ENCODE data around the gene NTRK1. TPM values are rescaled to one million over a fixed set of nuclear protein-coding genes. Genes with fewer than 3 reads are reported as not detected.
A peak's percentile ranks its signal among the peaks of the same experiment; 100 is the strongest.

Gene NTRK1
- total and polyA plus RNA-seq, 3 donors from 2014 or later: 4.7 to 38.8 (median 14.6) TPM

DNA sequence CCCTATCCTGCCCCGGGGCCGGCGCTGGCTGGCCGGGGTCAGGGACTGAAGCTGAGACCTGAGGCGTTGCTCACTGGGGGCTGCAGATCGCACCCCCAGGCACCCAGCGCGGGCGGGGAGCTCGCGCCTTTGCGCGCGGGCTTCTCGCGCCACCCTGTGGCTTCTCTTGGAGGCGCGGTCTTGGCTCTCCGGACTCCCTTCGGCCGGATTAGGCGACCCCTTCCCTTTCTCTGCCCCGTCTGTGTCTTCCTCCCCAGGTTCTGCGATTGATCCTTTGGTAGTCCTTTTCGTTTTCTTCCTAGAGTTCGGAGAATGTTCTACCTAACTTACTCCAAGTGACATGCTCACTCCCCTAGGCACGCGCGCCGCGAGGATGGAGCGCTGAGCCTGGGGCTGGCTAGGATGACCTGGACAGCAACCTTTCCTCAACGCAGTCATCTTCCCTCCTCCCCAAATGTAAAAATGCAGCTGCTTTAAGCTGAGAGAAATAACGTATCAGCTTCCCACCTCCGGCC, 495 bp upstream of the NTRK1 start:
- TF ChIP-seq, protein P1, sequence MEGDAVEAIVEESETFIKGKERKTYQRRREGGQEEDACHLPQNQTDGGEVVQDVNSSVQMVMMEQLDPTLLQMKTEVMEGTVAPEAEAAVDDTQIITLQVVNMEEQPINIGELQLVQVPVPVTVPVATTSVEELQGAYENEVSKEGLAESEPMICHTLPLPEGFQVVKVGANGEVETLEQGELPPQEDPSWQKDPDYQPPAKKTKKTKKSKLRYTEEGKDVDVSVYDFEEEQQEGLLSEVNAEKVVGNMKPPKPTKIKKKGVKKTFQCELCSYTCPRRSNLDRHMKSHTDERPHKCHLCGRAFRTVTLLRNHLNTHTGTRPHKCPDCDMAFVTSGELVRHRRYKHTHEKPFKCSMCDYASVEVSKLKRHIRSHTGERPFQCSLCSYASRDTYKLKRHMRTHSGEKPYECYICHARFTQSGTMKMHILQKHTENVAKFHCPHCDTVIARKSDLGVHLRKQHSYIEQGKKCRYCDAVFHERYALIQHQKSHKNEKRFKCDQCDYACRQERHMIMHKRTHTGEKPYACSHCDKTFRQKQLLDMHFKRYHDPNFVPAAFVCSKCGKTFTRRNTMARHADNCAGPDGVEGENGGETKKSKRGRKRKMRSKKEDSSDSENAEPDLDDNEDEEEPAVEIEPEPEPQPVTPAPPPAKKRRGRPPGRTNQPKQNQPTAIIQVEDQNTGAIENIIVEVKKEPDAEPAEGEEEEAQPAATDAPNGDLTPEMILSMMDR (IDR thresholded peaks at IDR 0.05): peak; percentile 63 to 83 (median 69)
- no peak for TF ChIP-seq POLR2A (IDR thresholded peaks at IDR 0.05)
- H3K27ac ChIP-seq: no peak overlapping the region
- WGBS, 2 donors: 1% methylated on average over 27 to 35 of the region's 35 CpGs

DNA sequence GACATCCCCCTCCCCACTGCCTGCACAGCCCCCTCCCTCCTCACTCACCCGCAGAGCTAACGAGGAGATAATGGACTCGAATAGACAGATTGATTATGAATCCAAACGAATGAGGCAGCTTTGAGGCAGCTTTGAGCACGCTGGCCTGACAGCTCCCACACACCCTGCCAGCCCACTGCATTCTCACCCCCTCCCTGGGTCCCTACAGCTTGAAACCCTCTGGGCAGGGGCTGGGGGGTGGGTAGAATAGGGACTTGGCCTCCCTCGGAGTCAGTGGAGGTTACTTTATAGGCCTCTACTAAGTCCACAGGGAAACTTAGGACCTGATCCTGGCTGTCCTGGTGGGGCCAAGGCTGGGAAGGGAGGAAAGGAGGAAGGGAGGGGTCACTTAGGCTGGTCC, 1.9 kb downstream of the NTRK1 start:
- Histone ChIP-seq H3K4me3 (no peak overlapping the region), H3K9me3 (no peaks in the 10 kb centered on the region), H3K27me3 (no peaks in the 10 kb centered on the region), H3K36me3 (ENCODE audit: low read depth, missing control alignments) (no peaks in the 10 kb centered on the region), H3K27ac (no peak overlapping the region), H3K4me1 (peaks cover 35% of the 10 kb centered on the region)
- WGBS, 2 donors: 61 to 72% methylated on average over 6 of the region's 6 CpGs
- no peak for DNase-seq
- TF ChIP-seq, protein P1 (IDR thresholded peaks at IDR 0.05): no peak
- TF ChIP-seq POLR2A (IDR thresholded peaks at IDR 0.05): no peak
- intact Hi-C loops (cut with DNase I; ENCODE audit: low total_unique reads): no loop called here

More for the DNA sequence above, 495 bp upstream of the NTRK1 start:
- intact Hi-C loops (cut with DNase I; ENCODE audit: low total_unique reads): no loop called here
- H3K27me3 ChIP-seq: no peaks in the 10 kb centered on the region
- H3K4me3 ChIP-seq: peak overlapping the region; percentile 24 to 45
- H3K9me3 ChIP-seq: no peaks in the 10 kb centered on the region
- H3K4me1 ChIP-seq: peaks cover 38% of the 10 kb centered on the region
- H3K36me3 ChIP-seq (ENCODE audit: low read depth, missing control alignments): no peaks in the 10 kb centered on the region
- peak; percentile 66 for DNase-seq

DNA sequence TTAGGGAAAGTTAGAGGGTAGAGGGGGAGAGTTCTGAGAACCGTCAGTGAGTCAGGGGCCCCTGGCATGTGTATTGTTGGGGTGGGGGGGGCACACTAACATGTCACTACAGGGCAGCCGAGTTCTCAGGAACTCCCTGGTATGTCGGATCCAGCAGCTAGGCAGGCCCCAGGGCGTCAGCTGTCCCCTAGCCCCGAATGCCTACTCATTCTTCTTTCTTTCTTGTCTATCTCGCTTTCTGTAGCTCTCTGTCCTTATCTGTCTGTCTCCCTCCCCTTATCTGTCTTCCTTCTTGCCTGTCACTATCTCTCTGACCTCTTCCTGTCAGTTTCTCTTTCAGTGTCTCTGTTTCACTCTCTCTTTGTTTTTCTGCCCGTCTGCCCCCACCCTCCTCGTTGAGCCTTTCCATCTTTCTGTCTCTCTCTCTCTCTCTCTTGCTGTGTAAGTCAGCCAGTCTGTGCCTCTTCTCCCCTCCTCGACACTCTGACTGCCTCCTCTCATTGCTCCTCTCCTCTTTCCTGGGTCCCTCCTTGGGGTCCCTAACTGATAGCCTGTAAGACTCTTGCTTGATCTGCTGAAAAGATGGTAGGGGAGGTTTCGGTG, 2.4 kb downstream of the NTRK1 start:
- DNase-seq: no peak
- WGBS, 2 donors: 71 to 77% methylated on average over 10 of the region's 10 CpGs
- TF ChIP-seq POLR2A (IDR thresholded peaks at IDR 0.05): no peak
- TF ChIP-seq, protein P1 (IDR thresholded peaks at IDR 0.05): no peak
- no peak overlapping the region for H3K4me3 ChIP-seq
- peaks cover 35% of the 10 kb centered on the region for H3K4me1 ChIP-seq
- no peak overlapping the region for H3K27ac ChIP-seq
- intact Hi-C loops (cut with DNase I; ENCODE audit: low total_unique reads): no loop called here
- no peaks in the 10 kb centered on the region for H3K27me3 ChIP-seq
- no peaks in the 10 kb centered on the region for H3K9me3 ChIP-seq
- no peaks in the 10 kb centered on the region for H3K36me3 ChIP-seq (ENCODE audit: low read depth, missing control alignments)

DNA sequence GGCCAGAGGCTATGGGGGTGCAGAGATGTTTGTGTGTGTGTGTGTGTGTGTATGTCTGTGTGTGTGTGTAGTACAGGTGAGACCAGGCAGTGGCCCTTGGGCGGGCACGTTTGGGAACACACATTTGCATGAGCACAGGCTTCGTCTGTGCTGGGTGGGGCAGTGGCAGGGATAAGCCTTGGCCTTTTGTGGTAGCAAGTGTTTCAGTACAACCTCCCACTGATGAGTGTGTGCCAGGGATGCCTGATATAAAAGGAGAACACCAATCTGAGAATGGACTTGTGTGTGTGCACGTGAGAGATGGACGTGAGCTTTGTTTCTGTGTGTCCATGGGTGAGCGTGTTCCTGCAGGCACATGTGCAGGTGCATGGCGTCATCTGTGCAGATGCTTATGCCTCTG, 3.0 kb downstream of the NTRK1 start:
- H3K27me3 ChIP-seq: no peaks in the 10 kb centered on the region
- no peak overlapping the region for H3K4me3 ChIP-seq
- H3K27ac ChIP-seq: no peak overlapping the region
- H3K9me3 ChIP-seq: no peaks in the 10 kb centered on the region
- TF ChIP-seq POLR2A (IDR thresholded peaks at IDR 0.05): no peak
- TF ChIP-seq, protein P1 (IDR thresholded peaks at IDR 0.05): no peak
- DNase-seq: no peak
- WGBS, 2 donors: 80 to 83% methylated on average over 7 of the region's 7 CpGs
- H3K36me3 ChIP-seq (ENCODE audit: low read depth, missing control alignments): no peaks in the 10 kb centered on the region
- intact Hi-C loops (cut with DNase I; ENCODE audit: low total_unique reads): no loop called here
- H3K4me1 ChIP-seq: peaks cover 31% of the 10 kb centered on the region

DNA sequence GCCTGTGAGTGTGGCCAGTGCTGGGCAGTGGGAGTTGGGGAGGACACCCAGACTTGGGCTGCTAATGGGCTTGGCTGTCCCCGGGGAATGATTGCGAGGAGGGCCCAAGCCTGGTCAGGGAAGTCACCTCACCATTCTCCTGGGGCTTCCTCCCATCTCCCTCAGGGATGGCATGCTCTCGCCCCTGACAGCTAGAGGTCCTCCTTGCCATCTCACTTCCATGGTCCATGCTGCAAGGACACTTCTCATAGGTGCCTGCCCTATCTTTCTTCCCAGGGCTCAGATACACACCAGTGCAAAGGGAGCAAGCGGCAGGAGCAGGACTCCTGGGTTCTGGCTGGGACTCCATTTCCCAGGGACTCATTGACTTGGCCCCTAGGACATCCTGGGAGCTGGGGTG, 4.1 kb downstream of the NTRK1 start:
- WGBS, 2 donors: 84 to 96% methylated on average over 4 of the region's 4 CpGs
- no peaks in the 10 kb centered on the region for H3K36me3 ChIP-seq (ENCODE audit: low read depth, missing control alignments)
- no peak overlapping the region for H3K27ac ChIP-seq
- peaks cover 21% of the 10 kb centered on the region for H3K4me1 ChIP-seq
- H3K27me3 ChIP-seq: no peaks in the 10 kb centered on the region
- H3K9me3 ChIP-seq: no peaks in the 10 kb centered on the region
- no peak overlapping the region for H3K4me3 ChIP-seq
- TF ChIP-seq, protein P1 (IDR thresholded peaks at IDR 0.05): no peak
- no peak for TF ChIP-seq POLR2A (IDR thresholded peaks at IDR 0.05)
- intact Hi-C loops (cut with DNase I; ENCODE audit: low total_unique reads): no loop called here
- no peak for DNase-seq

All from testis (tissue), 3 donors.